ENCODE measurements around the gene ZNF107. TPM values are rescaled to one million over a fixed set of nuclear protein-coding genes. Genes with fewer than 3 reads are reported as not detected.

The ZNF107 gene
- total and polyA plus RNA-seq, 2 of the 8 experiments (the other 6 are each of a cell fraction or from before 2014, with no cell fraction given): 3.4 to 31.0 TPM

- peaks cover 72 to 93% of the 10 kb centered on the region in 2 experiments for H3K9me3 ChIP-seq (ENCODE audit: insufficient read depth in 2 of 2, low read depth in 1 of 2, low read length in 1 of 2)
- TF ChIP-seq NRF1 (IDR thresholded peaks at IDR 0.05; ENCODE audit: low read depth, low read length): no peak
- no peak for TF ChIP-seq SRF (IDR thresholded peaks at IDR 0.05; ENCODE audit: low read depth, low read length)
- no peak for TF ChIP-seq RNF2 (IDR thresholded peaks at IDR 0.05; ENCODE audit: borderline replicate concordance, low read depth, low read length, missing control alignments, poor library complexity, severe bottlenecking)
- no peak for TF ChIP-seq BCL11A (IDR thresholded peaks at IDR 0.05; ENCODE audit: low read depth in 2 of 2, low read length in 2 of 2)
- TF ChIP-seq, protein P1, sequence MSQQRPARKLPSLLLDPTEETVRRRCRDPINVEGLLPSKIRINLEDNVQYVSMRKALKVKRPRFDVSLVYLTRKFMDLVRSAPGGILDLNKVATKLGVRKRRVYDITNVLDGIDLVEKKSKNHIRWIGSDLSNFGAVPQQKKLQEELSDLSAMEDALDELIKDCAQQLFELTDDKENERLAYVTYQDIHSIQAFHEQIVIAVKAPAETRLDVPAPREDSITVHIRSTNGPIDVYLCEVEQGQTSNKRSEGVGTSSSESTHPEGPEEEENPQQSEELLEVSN (IDR thresholded peaks at IDR 0.05): no peak
- TF ChIP-seq MAFK (IDR thresholded peaks at IDR 0.05; ENCODE audit: low read depth, low read length): no peak
- TF ChIP-seq HDAC2 (IDR thresholded peaks at IDR 0.05; ENCODE audit: borderline replicate concordance in 1 of 2, low read depth in 2 of 2, low read length in 2 of 2): no peak
- no peak for TF ChIP-seq ASH2L (IDR thresholded peaks at IDR 0.05; ENCODE audit: low read length)
Measured at GRCh38 chr7:64654796-64655548, 11.0 kb upstream of the ZNF107 start.

More at GRCh38 chr7:64654796-64655548, 11.0 kb upstream of the ZNF107 start:
- Histone ChIP-seq H3K79me2 (ENCODE audit: control insufficient read depth in 1 of 2, insufficient read depth in 2 of 2, low read length in 2 of 2) (no peaks in the 10 kb centered on the region), H3K23me2 (ENCODE audit: low read depth, low read length) (no peaks in the 10 kb centered on the region), H2BK120ac (replicated peaks; ENCODE audit: low read depth, low read length) (no peak overlapping the region), H2BK5ac (ENCODE audit: low read depth, low read length) (no peak overlapping the region), H3K27me3 (replicated peaks in 1 of 4; ENCODE audit: control insufficient read depth in 3 of 4, extremely low read depth in 1 of 4, insufficient read depth in 3 of 4, low read length in 3 of 4) (peaks cover 0 to 2% (median 0%) of the 10 kb centered on the region in 4 experiments; a peak in 1 of 7 replicates), H2AK5ac (ENCODE audit: low read depth, low read length) (no peak overlapping the region), H2AFZ (ENCODE audit: low read length) (no peak overlapping the region), H3K79me1 (ENCODE audit: low read depth, low read length) (no peaks in the 10 kb centered on the region), H4K91ac (replicated peaks; ENCODE audit: insufficient read length, low read length) (no peak overlapping the region), H3K4me2 (ENCODE audit: insufficient read depth in 1 of 2, low read depth in 2 of 2, low read length in 2 of 2) (no peak overlapping the region), H3K4me3 (ENCODE audit: extremely low read depth in 1 of 4, insufficient read depth in 2 of 4, low read depth in 3 of 4, low read length in 4 of 4) (no peak overlapping the region), H3K4me1 (replicated peaks in 1 of 4; ENCODE audit: control insufficient read depth in 3 of 4, insufficient read depth in 4 of 4, low read length in 3 of 4) (no peaks in the 10 kb centered on the region), H3K4ac (replicated peaks; ENCODE audit: insufficient read length, low read depth, low read length) (no peak overlapping the region), H3K56ac (replicated peaks; ENCODE audit: insufficient read length, low read depth, low read length) (no peak overlapping the region), H3K23ac (ENCODE audit: insufficient read length) (no peak overlapping the region), H3K9ac (replicated peaks in 1 of 4; ENCODE audit: extremely low read depth in 1 of 4, low read depth in 3 of 4, low read length in 3 of 4) (no peak overlapping the region), H3K36me3 (ENCODE audit: control insufficient read depth in 2 of 4, insufficient read depth in 4 of 4, low read length in 3 of 4) (peaks cover 0 to 3% (median 0%) of the 10 kb centered on the region in 4 experiments; a peak in 1 of 8 replicates), H3K18ac (ENCODE audit: extremely low read depth, low read length) (no peak overlapping the region), H2BK12ac (ENCODE audit: low read depth, low read length) (no peak overlapping the region), H3K14ac (ENCODE audit: insufficient read length) (no peak overlapping the region), H4K8ac (ENCODE audit: extremely low read depth, insufficient read depth, low read length) (no peak overlapping the region), H2BK20ac (ENCODE audit: low read length) (no peak overlapping the region), H3K27ac (ENCODE audit: low read depth, low read length) (no peak overlapping the region), H4K5ac (ENCODE audit: insufficient read length, low read depth, low read length) (no peak overlapping the region), H2BK15ac (ENCODE audit: low read length) (no peak overlapping the region), H4K20me1 (replicated peaks in 1 of 2; ENCODE audit: control insufficient read depth in 1 of 2, insufficient read depth in 2 of 2, low read length in 2 of 2) (no peaks in the 10 kb centered on the region)
- WGBS, 2 experiments (ENCODE audit: extremely low coverage in 1 of 2, insufficient coverage in 1 of 2, insufficient read length in 1 of 2, insufficient replicate concordance in 2 of 2, low coverage in 1 of 2, low lambda C conversion rate in 2 of 2, missing lambda C conversion rate in 1 of 2): 75% methylated on average over 5 of the region's 5 CpGs; no CpG with 5 or more reads in 1 of the 2 experiments
- no peak for DNase-seq (ENCODE audit: low read depth in 1 of 2, low spot score in 2 of 2)
- ChIA-PET CTCF (ENCODE audit: partially characterized antibody) (no interaction called here), POLR2A (ENCODE audit: partially characterized antibody) (no interaction called here)
- no peak for FAIRE-seq
